Loucy (cell line): ENCODE data around the gene GJC1.

Source experiments
- H2AFZ ChIP-seq: fragments of 200-600 bp; sonication (generic); 2 replicates; pipeline ENCODE4 v1.6.0; 2016; ENCODE audit warnings: antibody characterized with exemption, mild to moderate bottlenecking, low read length, moderate library complexity
- H3F3A ChIP-seq: fragments of 200-600 bp; 2 replicates; pipeline ENCODE4 v1.6.0; 2016; ENCODE audit warnings: antibody characterized with exemption, low read depth, mild to moderate bottlenecking
- H3K27me3 ChIP-seq: fragments of 200-600 bp; sonication (generic); 2 replicates; pipeline ENCODE4 v1.6.1; 2014; ENCODE audit warnings: low read length, mild to moderate bottlenecking; ENCODE audit not compliant: insufficient read depth, poor library complexity, severe bottlenecking
- H3K36me3 ChIP-seq: fragments of 200-600 bp; sonication (generic); 2 replicates; pipeline ENCODE4 v1.6.1; 2016; ENCODE audit warnings: low read length; ENCODE audit not compliant: insufficient read depth
- H3K4me1 ChIP-seq: fragments of 200-600 bp; sonication (generic); 2 replicates; pipeline ENCODE4 v1.5.1; 2014; ENCODE audit warnings: low read length, mild to moderate bottlenecking; ENCODE audit not compliant: insufficient read depth, poor library complexity, severe bottlenecking
- H3K4me2 ChIP-seq: fragments of 200-600 bp; sonication (generic); 2 replicates; pipeline ENCODE4 v1.6.0; 2014; ENCODE audit warnings: antibody characterized with exemption, low read length, low read depth, mild to moderate bottlenecking; ENCODE audit not compliant: poor library complexity, severe bottlenecking
- H3K4me3 ChIP-seq: fragments of 200-600 bp; sonication (generic); 2 replicates; pipeline ENCODE4 v1.5.1; 2014; ENCODE audit warnings: low read length, mild to moderate bottlenecking, mixed read lengths; ENCODE audit not compliant: poor library complexity, severe bottlenecking
- H3K79me2 ChIP-seq: fragments of 200-600 bp; sonication (generic); 2 replicates; pipeline ENCODE4 v1.6.1; 2014; ENCODE audit warnings: low read length; ENCODE audit not compliant: insufficient read depth
- H3K9ac ChIP-seq: fragments of 200-600 bp; sonication (generic); 2 replicates; pipeline ENCODE4 v1.6.0; 2014; ENCODE audit warnings: mild to moderate bottlenecking, low read depth, low read length, moderate library complexity; ENCODE audit not compliant: poor library complexity, severe bottlenecking
- H3K9me2 ChIP-seq: fragments of 200-600 bp; sonication (generic); replicated peaks from 2 replicates; pipeline ENCODE4 v1.6.1; 2016; ENCODE audit warnings: low read depth, low read length, mixed read lengths
- H3K9me3 ChIP-seq: fragments of 200-600 bp; sonication (generic); 2 replicates; pipeline ENCODE4 v1.6.1; 2014; ENCODE audit warnings: mild to moderate bottlenecking, antibody characterized with exemption, low read length, low read depth; ENCODE audit not compliant: insufficient read depth
- H4K20me1 ChIP-seq: fragments of 200-600 bp; sonication (generic); 2 replicates; pipeline ENCODE4 v1.6.0; 2014; ENCODE audit warnings: antibody characterized with exemption, low read length, mild to moderate bottlenecking; ENCODE audit not compliant: insufficient read depth, poor library complexity, severe bottlenecking
- CTCF ChIP-seq: fragments of 200-600 bp; sonication (generic); conservative IDR thresholded peaks from 2 replicates; pipeline ENCODE4 v1.5.1; 2014; ENCODE audit warnings: mild to moderate bottlenecking, antibody characterized with exemption, low read length
- EZH2phosphoT487 ChIP-seq: fragments of 200-600 bp; IDR thresholded peaks from 2 replicates; pipeline ENCODE4 v1.6.1; 2018; ENCODE audit warnings: antibody characterized with exemption, mild to moderate bottlenecking, moderate library complexity, borderline replicate concordance

The GJC1 gene

GRCh38 chr17:44795928-44796327, 34.2 kb downstream of the GJC1 start:
- H3F3A ChIP-seq: no peaks in the 10 kb centered on the region
- no peak overlapping the region for H2AFZ ChIP-seq
- no peak overlapping the region for H3K9ac ChIP-seq
- no peak overlapping the region for H3K4me3 ChIP-seq
- no peaks in the 10 kb centered on the region for H3K36me3 ChIP-seq
- no peaks in the 10 kb centered on the region for H3K27me3 ChIP-seq
- H3K9me3 ChIP-seq: no peaks in the 10 kb centered on the region
- H3K79me2 ChIP-seq: no peaks in the 10 kb centered on the region
- no peak overlapping the region for H3K4me2 ChIP-seq
- H4K20me1 ChIP-seq: no peaks in the 10 kb centered on the region
- peaks cover 8% of the 10 kb centered on the region for H3K4me1 ChIP-seq
- H3K9me2 ChIP-seq: no peaks in the 10 kb centered on the region
- no peak for TF ChIP-seq CTCF
- TF ChIP-seq EZH2phosphoT487: no peak

GRCh38 chr17:44795421-44795820, 34.7 kb downstream of the GJC1 start:
- no peak overlapping the region for H3K4me3 ChIP-seq
- TF ChIP-seq CTCF (no peak), EZH2phosphoT487 (no peak)
- H3K79me2 ChIP-seq: no peaks in the 10 kb centered on the region
- H3K4me1 ChIP-seq: peaks cover 8% of the 10 kb centered on the region
- H2AFZ ChIP-seq: peak overlapping the region; percentile 83; the same call in 1 of the 2 replicates
- H3K9me3 ChIP-seq: no peaks in the 10 kb centered on the region
- H3K4me2 ChIP-seq: no peak overlapping the region
- H3K9ac ChIP-seq: no peak overlapping the region
- no peaks in the 10 kb centered on the region for H3F3A ChIP-seq
- no peaks in the 10 kb centered on the region for H3K9me2 ChIP-seq
- no peaks in the 10 kb centered on the region for H4K20me1 ChIP-seq
- H3K36me3 ChIP-seq: no peaks in the 10 kb centered on the region
- H3K27me3 ChIP-seq: no peaks in the 10 kb centered on the region

GRCh38 chr17:44794851-44795413, 35.2 kb downstream of the GJC1 start:
- Histone ChIP-seq H3K4me2 (no peak overlapping the region), H3K27me3 (no peaks in the 10 kb centered on the region), H3F3A (no peaks in the 10 kb centered on the region), H3K9me2 (no peaks in the 10 kb centered on the region), H3K36me3 (no peaks in the 10 kb centered on the region), H3K79me2 (no peaks in the 10 kb centered on the region), H3K4me1 (peaks cover 8% of the 10 kb centered on the region), H3K9ac (no peak overlapping the region), H3K4me3 (no peak overlapping the region), H3K9me3 (no peaks in the 10 kb centered on the region), H4K20me1 (no peaks in the 10 kb centered on the region), H2AFZ (peak overlapping the region; percentile 83)
- TF ChIP-seq CTCF: no peak
- no peak for TF ChIP-seq EZH2phosphoT487
